Hippocampal formation (tissue), 2 donors: ENCODE measurements around the gene PAXX.
"Not testable (repeated sequence)": the region's sequence is repeated elsewhere in the genome, so short reads cannot be mapped to it uniquely, and the experiment has no call there.

Experiments used
- DNase-seq, 2 donors: peaks; one replicate each; lab custom pipeline; 2025; lab: John Stamatoyannopoulos, UW

PAXX gene

GRCh38 chr9:137032858-137033257 lies 40.6 kb downstream of the PAXX start:
- no peak for DNase-seq

GRCh38 chr9:137033481-137033880 lies 41.3 kb downstream of the PAXX start:
- not testable (repeated sequence) for DNase-seq

GRCh38 chr9:137034039-137034708 lies 42.0 kb downstream of the PAXX start:
- DNase-seq = no peak

- DNase-seq = peak; percentile 79 to 82
These were observed 42.7 kb downstream of the PAXX start for GRCh38 chr9:137034709-137035506.

GRCh38 chr9:137035507-137035834 lies 43.2 kb downstream of the PAXX start:
- DNase-seq = no peak

- no peak for DNase-seq
These were observed 43.7 kb downstream of the PAXX start for GRCh38 chr9:137035937-137036336.

GRCh38 chr9:137037035-137037434 lies 44.8 kb downstream of the PAXX start:
- no peak for DNase-seq

GRCh38 chr9:137037483-137037882 lies 45.3 kb downstream of the PAXX start:
- no peak for DNase-seq

- DNase-seq = no peak
These were observed 46.7 kb downstream of the PAXX start for GRCh38 chr9:137038916-137039315.

GRCh38 chr9:137039611-137040366 lies 47.6 kb downstream of the PAXX start:
- DNase-seq = no peak

GRCh38 chr9:137040568-137040967 lies 48.3 kb downstream of the PAXX start:
- no peak for DNase-seq

- DNase-seq = no peak
These were observed 48.9 kb downstream of the PAXX start for GRCh38 chr9:137041124-137041523.

- DNase-seq = no peak
These were observed 50.8 kb downstream of the PAXX start for GRCh38 chr9:137042751-137043727.
